Measurements from ENCODE around the gene RPS6KA5. TPM values are rescaled to one million over a fixed set of nuclear protein-coding genes. Genes with fewer than 3 reads are reported as not detected.

Gene RPS6KA5
- total RNA-seq, 2 donors from 2014 or later, result 3.3 to 5.1 TPM

GRCh38 chr14:91018481-91018880 lies 42.0 kb downstream of the RPS6KA5 start:
- no peak for TF ChIP-seq CTCF (conservative IDR thresholded peaks at IDR 0.05)
- no peak overlapping the region for H3K27ac Mint-ChIP-seq
- no peaks in the 10 kb centered on the region for H3K4me1 Mint-ChIP-seq
- H3K27me3 Mint-ChIP-seq (ENCODE audit: insufficient read depth), result no peaks in the 10 kb centered on the region
- Histone ChIP-seq H3K4me3 (ENCODE audit: low read length) (no peak overlapping the region), H3K27me3 (ENCODE audit: control insufficient read depth, insufficient read depth, low read length, poor library complexity, severe bottlenecking) (no peaks in the 10 kb centered on the region), H3K9me3 (ENCODE audit: control insufficient read depth, low read length) (no peaks in the 10 kb centered on the region), H3K4me1 (ENCODE audit: control insufficient read depth, insufficient read depth, low read length) (no peaks in the 10 kb centered on the region), H3K27ac (ENCODE audit: low read depth, low read length) (no peak overlapping the region), H3K9ac (ENCODE audit: extremely low read depth, low read length, poor library complexity, severe bottlenecking) (no peak overlapping the region), H3K36me3 (ENCODE audit: control insufficient read depth, insufficient read depth, low read length) (no peaks in the 10 kb centered on the region)
- no peaks in the 10 kb centered on the region for H3K9me3 Mint-ChIP-seq
- H3K4me3 Mint-ChIP-seq, result no peak overlapping the region
- DNase-seq, result no peak
- WGBS, 2 experiments (ENCODE audit: insufficient coverage in 1 of 2, insufficient read length in 1 of 2), result 92 to 96% methylated on average over 5 of the region's 5 CpGs
- H3K36me3 Mint-ChIP-seq (ENCODE audit: low read depth), result no peaks in the 10 kb centered on the region

- Mint-ChIP-seq H3K4me1 (no peaks in the 10 kb centered on the region), H3K27me3 (ENCODE audit: insufficient read depth) (no peaks in the 10 kb centered on the region), H3K36me3 (ENCODE audit: low read depth) (no peaks in the 10 kb centered on the region), H3K4me3 (no peak overlapping the region), H3K9me3 (no peaks in the 10 kb centered on the region), H3K27ac (no peak overlapping the region)
- TF ChIP-seq CTCF (conservative IDR thresholded peaks at IDR 0.05), result no peak
- Histone ChIP-seq H3K9me3 (ENCODE audit: control insufficient read depth, low read length) (no peaks in the 10 kb centered on the region), H3K9ac (ENCODE audit: extremely low read depth, low read length, poor library complexity, severe bottlenecking) (no peak overlapping the region), H3K4me1 (ENCODE audit: control insufficient read depth, insufficient read depth, low read length) (no peaks in the 10 kb centered on the region), H3K27me3 (ENCODE audit: control insufficient read depth, insufficient read depth, low read length, poor library complexity, severe bottlenecking) (no peaks in the 10 kb centered on the region), H3K4me3 (ENCODE audit: low read length) (no peak overlapping the region), H3K27ac (ENCODE audit: low read depth, low read length) (no peak overlapping the region), H3K36me3 (ENCODE audit: control insufficient read depth, insufficient read depth, low read length) (no peaks in the 10 kb centered on the region)
- DNase-seq, result no peak
- 91 to 94% methylated on average over 2 to 3 of the region's 3 CpGs for WGBS, 2 experiments (ENCODE audit: insufficient coverage in 1 of 2, insufficient read length in 1 of 2)
Measured at GRCh38 chr14:91016800-91017410, 43.5 kb downstream of the RPS6KA5 start.

- Histone ChIP-seq H3K9me3 (ENCODE audit: control insufficient read depth, low read length) (no peaks in the 10 kb centered on the region), H3K27ac (ENCODE audit: low read depth, low read length) (no peak overlapping the region), H3K9ac (ENCODE audit: extremely low read depth, low read length, poor library complexity, severe bottlenecking) (no peak overlapping the region), H3K27me3 (ENCODE audit: control insufficient read depth, insufficient read depth, low read length, poor library complexity, severe bottlenecking) (no peaks in the 10 kb centered on the region), H3K4me3 (ENCODE audit: low read length) (no peak overlapping the region), H3K36me3 (ENCODE audit: control insufficient read depth, insufficient read depth, low read length) (no peaks in the 10 kb centered on the region), H3K4me1 (ENCODE audit: control insufficient read depth, insufficient read depth, low read length) (no peaks in the 10 kb centered on the region)
- Mint-ChIP-seq H3K27me3 (ENCODE audit: insufficient read depth) (no peaks in the 10 kb centered on the region), H3K4me3 (no peak overlapping the region), H3K36me3 (ENCODE audit: low read depth) (no peaks in the 10 kb centered on the region), H3K9me3 (no peaks in the 10 kb centered on the region), H3K4me1 (no peaks in the 10 kb centered on the region), H3K27ac (no peak overlapping the region)
- TF ChIP-seq CTCF (conservative IDR thresholded peaks at IDR 0.05), result no peak
- 93% methylated on average over 1 of the region's 1 CpG; no CpG with 5 or more reads in 1 of the 2 experiments for WGBS, 2 experiments (ENCODE audit: insufficient coverage in 1 of 2, insufficient read length in 1 of 2)
- no peak for DNase-seq
Measured at GRCh38 chr14:91015435-91015834, 45.0 kb downstream of the RPS6KA5 start.

All from endodermal cell (in vitro differentiated cells).